AG10803 (cell line): Measurements from ENCODE around the gene SMIM38.

Experiments used
- DNase-seq: peaks from one replicate; pipeline ENCODE4 v3.0.0; 2010; ENCODE audit warnings: low read depth
- H3K4me3 ChIP-seq: 2 replicates; pipeline ENCODE4 v1.5.1; 2011; ENCODE audit warnings: mild to moderate bottlenecking, low read length, control low read depth
- CTCF ChIP-seq: conservative IDR thresholded peaks from 2 replicates; pipeline ENCODE4 v1.5.1; 2011; ENCODE audit warnings: mild to moderate bottlenecking, low read length, control low read depth, inconsistent platforms

The SMIM38 gene

GRCh38 chr11:69115586-69116560, 39.9 kb upstream of the SMIM38 start:
- TF ChIP-seq CTCF: no peak
- no peak for DNase-seq
- H3K4me3 ChIP-seq: no peak overlapping the region

- H3K4me3 ChIP-seq: no peak overlapping the region
- no peak for TF ChIP-seq CTCF
- no peak for DNase-seq
Measured at GRCh38 chr11:69116671-69117070, 39.1 kb upstream of the SMIM38 start.

GRCh38 chr11:69119190-69119589, 36.5 kb upstream of the SMIM38 start:
- no peak overlapping the region for H3K4me3 ChIP-seq
- DNase-seq: no peak
- TF ChIP-seq CTCF: no peak

- no peak for DNase-seq
- TF ChIP-seq CTCF: no peak
- no peak overlapping the region for H3K4me3 ChIP-seq
Measured at GRCh38 chr11:69120096-69120875, 35.4 kb upstream of the SMIM38 start.

GRCh38 chr11:69121021-69121420, 34.7 kb upstream of the SMIM38 start:
- TF ChIP-seq CTCF: no peak
- H3K4me3 ChIP-seq: no peak overlapping the region
- DNase-seq: no peak

- no peak for DNase-seq
- TF ChIP-seq CTCF: no peak
- no peak overlapping the region for H3K4me3 ChIP-seq
Measured at GRCh38 chr11:69121621-69122325, 34.0 kb upstream of the SMIM38 start.
